NCI-H1417 (cell line): ENCODE measurements around the gene SPAG9.

Source experiments
- DNase-seq, 3 experiments: peaks; one replicate each; lab custom pipeline; 2025; lab: John Stamatoyannopoulos, UW

SPAG9 gene

DNA sequence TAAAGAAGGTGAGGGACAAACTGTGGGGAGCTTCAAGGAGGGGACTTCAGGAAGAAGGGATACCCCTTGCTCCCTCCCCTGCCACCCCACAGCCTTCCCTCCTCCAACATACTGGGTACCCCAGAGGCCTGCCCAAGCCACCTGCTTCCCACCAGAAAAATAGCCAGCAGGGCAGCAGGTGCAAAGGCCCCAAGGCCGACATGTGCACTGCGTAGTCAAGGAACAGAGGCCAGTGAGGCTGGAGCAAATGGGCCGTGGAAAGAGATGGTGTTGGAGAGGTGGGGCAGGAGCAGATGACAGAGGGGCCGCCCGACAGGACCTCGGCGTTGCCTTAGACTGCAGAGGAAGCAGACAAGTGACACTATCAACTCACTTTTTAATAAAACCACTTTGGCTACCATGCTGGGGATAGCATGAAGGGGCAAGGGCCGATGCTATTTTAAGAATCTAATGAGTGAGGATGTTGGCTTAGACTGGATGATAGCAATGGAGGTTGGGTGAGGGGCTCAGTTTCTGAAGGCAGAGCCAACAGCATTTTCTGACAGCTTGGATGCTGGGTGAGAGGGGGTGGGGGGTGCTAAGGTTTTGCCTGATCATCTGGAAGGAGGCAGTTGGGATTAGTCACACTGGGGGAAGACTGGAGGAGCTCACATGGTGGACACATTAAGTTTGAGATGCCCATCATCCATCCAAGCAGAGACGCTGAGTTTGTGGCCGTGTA is 181.7 kb downstream of the SPAG9 start:
- DNase-seq = no peak

DNA sequence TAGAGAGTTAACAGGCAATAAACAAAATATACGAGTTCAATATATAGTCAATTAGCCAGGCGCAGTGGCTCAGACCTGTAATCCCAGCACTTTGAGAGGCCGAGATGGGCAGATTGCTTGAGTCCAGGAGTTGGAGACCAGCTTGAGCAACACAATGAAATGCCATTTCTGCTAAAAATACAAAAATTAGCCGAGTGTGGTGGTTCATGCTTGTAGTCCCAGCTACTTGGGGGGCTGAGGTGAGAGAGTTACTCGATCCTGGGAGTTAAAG is 184.7 kb downstream of the SPAG9 start:
- peak in 1 of 3 experiments; percentile 37 for DNase-seq

DNA sequence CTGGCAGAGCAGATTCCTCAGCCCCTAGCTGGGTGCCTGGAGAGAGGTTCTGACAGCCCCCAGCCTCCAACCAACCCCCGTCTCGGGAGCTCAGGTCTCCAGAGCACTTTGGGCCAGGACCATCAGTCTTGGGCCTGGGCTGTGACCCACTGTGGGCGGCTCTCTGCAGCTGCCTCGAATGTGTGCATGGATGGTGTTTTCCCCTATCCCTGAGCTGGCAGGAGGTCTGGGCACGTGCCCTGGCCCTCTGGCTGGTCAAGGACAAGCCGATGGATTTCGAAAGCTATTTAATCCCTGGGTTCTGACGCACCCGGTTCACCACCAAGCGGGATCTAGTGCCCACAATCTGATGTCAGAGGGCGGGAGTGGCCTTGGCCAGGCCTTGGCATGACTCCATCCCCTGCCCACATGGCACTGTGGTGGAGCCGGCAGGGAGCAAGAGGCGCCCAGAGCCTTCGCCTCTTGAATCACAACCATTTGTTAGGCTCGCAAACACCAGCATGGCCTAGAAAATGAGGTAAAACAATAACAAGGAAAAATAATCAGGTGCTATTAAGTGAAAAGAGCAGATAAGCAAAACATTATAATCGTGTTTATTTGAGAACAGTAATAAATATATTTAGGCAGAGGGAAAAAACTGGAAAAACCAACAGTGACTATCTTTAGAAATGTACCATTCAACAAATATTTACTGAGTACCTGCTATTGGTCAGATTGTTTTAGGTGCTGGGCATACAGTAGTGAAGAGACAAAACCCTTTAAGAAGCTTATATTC is 185.3 kb downstream of the SPAG9 start:
- peak in 2 of 3 experiments; percentile 16 to 54 for DNase-seq

DNA sequence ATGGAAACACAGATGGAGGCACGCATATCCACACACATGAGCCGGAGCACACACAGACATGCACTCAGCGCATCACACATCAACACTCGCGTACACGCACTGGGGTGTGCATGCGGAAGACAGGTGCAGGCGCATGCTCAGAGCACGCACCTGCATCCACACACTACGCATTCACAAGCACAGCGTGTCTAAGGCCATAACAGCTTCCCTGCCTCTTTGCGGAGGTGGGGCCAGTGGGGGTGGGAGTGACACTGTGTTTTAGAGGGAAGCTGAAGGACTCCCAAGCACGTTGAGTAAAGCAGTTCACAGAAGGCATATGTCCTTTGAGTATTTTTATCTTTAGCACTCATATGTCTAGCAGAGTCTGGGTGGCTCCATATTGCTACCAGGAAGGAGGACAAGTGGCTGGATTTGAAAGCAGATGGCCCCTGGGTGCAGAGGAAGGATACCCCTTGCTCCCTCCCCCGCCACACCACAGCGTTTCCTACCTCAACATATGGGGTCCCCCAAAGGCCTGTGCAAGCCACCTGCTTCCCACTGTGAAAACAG is 185.9 kb downstream of the SPAG9 start:
- DNase-seq = peak; percentile 45 to 75 (median 70)

DNA sequence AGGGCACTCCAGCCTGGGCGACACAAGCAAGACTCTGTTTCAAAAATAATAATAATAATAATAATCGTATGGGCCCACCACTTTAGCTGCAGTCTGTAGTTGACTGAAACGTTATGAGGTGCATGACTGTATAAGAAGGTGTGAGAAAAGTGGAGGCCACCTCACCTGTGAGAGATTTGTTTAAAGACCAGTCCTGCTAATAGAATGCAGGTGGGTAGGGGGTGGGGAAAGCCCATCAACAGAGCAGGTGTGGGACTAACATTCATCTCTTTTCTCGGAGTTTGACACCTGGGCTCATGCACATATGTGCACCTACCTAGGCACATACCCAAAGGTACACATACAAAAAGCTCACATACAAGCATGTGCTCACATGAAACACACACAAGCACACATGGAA is 186.5 kb downstream of the SPAG9 start:
- peak in 1 of 3 experiments; percentile 51 for DNase-seq

DNA sequence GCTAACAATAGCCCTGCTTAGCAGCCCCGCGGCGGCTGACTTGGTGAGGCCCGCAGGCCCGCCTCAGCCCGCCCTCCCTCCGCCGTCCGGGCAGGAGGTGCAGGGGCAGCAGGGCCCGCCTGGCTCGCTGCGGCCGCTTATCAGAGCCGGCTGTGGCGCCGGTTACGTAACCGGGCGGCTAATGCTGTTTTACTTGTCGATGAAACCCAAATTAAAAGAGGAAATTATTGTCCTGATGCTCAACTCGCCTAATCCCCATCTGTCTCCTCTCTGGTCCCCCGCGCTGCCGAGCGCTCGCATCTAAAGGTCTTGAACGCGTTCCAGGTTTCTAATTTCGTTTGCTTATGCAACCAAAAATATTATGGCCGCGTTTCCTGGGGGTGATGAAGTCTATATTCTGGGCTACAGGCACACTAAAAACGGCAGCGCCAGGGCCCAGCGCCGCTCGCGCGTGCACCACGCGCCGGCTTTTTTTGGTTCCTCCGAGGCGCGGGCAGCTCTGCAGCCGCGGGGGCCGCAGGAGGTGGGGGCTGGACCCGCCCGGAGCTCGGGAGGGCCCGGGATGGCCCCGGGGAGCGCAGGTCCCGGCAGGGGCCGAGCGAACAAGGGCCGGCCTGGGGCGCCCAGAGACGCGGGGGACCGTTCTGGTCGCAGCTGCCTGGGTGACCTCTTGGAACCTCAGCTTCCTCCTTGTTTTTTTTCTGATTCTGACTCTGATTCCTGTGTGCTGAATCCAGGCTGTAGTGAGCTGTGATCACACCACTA is 189.3 kb downstream of the SPAG9 start:
- peak; percentile 35 to 93 (median 87) for DNase-seq

DNA sequence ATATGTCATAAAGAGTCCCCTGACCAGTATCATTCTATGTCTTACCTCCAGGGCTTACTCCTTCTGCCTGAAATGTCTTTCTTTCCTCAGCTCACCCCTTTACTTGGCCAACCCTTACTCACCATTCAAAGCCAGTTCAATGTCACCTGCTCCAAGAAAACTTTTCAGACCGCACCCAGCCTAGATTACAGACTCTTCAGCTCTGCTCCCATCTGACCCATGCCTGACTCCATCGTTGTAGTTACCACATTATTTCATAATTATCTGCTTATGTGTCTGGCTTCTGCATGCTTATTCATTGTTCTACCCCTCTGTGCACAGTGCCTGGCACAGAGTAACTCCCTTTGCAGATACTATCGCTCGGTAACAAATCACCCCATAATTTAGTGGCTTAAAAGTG is 192.0 kb downstream of the SPAG9 start:
- no peak for DNase-seq

DNA sequence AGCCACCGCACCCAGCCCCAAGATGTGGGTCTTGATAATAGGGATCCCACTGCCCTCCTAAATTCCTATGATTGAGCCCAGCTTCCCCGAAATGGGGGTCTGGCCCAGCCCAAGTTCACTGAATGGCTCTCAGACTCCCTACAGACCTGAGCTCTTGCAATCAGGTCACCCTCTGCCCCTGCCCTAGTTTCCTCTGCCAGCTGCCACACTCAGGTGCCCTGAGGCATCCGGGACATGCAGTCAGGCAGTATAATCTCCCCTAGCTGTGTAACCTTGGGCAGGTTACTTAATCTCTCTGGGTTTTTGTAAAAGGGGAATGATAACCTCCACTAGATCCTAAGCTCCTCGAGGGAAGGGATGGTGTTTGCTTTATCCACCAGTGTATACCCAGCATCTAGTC is 193.4 kb downstream of the SPAG9 start:
- DNase-seq = no peak

DNA sequence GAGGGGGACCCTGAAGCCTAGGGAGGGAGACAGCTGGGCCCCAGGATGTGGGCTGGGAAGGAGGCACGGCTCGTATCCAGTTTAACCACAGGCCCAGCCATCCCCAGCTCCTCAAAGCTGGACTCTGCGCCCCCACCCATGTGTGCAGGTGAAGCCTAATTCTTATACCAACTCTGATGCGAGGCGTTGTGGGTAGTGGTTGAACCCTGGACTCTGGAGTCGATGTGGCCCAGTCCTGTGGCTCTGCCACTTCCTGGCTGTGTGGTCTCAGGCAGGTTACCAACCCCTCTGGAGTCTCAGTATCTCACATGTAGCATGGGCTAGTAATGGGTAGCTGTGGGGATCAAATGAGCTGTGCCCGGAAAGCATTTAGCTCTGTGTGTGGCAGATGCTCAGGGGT is 194.1 kb downstream of the SPAG9 start:
- DNase-seq = no peak

DNA sequence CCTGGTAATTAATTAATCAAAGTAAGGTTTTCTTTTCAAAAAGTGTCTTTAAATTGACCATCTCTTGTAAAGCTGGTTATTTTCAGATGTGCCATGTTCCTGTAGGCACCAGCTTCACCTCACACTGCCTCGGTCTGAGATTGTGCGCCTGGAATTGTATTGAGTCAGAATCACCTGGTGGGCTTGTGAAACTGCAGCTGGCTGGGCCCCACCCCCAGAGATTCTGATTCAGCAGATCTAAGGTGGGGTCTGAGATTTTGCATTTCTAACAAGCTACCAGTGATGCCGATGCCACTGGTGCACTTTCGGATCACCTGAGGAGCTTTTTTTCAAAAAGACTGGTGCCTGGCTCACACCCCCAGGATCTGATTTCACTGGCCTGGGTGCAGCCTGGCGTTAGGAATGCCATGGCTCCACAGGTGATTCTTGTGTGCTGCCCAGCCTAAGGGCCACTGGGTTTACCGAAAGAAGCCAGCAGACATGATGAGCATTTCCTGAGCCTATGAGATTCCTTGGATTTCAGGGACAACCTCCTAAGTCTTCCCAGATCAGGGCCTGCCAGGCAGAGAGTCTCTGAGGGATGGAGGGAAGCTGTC is 195.3 kb downstream of the SPAG9 start:
- no peak for DNase-seq

DNA sequence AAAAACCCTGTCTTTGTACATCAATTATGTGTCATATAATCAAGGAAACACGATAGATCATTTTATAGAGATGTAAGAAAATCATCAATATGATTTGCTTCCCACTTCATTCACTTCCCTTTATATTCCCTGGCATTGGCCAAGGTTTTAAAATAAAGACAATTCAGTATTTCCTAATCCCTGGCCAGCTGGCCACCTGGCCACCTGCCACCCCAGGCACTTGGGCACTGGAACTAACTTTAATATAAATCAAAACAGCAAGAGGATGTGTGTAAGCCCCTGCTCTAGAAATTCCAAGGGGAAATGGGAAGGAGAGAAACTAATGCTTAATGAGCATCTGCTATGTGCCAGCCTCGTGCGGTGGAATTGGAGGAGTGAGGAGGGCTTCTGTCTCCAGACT is 195.9 kb downstream of the SPAG9 start:
- DNase-seq = no peak

DNA sequence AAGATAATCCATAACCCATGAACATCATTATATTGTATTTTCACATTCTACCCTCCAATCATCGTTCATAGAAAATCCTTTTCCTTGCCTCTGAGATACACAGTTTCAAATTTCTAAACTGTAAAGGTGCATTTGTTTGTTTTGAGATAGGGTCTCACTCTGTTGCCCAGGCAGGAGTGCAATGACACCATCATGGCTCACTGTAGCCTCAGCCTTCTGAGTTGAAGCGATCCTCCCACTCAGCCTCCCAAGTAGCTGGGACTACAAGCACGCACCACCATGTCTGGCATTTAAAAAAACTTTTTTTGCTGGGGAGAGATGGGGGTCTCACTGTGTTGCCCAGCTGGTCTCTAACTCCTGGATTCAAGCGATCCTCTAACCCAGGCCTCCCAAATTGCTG is 196.4 kb downstream of the SPAG9 start:
- DNase-seq = no peak

DNA sequence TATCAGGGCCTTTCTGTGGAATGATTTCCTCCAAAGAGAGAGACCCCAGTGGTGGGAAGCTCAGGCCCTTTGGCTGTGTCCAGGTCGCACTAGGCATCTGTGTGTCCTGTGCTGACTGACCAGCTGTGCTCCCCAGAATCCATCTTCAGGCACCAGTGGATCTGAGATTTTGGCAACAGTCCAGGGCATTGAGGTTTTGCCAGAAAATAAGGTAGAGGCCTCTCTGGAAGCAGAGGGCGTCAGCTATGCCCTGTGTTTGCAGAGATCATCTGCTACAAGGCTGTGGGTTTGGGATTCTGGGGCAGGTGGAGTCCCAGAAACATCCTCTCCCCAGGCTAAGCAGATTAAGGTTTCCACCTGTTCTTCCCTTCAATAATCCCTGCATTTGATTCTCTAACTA is 197.1 kb downstream of the SPAG9 start:
- DNase-seq = peak in 2 of 3 experiments; percentile 42 to 57

DNA sequence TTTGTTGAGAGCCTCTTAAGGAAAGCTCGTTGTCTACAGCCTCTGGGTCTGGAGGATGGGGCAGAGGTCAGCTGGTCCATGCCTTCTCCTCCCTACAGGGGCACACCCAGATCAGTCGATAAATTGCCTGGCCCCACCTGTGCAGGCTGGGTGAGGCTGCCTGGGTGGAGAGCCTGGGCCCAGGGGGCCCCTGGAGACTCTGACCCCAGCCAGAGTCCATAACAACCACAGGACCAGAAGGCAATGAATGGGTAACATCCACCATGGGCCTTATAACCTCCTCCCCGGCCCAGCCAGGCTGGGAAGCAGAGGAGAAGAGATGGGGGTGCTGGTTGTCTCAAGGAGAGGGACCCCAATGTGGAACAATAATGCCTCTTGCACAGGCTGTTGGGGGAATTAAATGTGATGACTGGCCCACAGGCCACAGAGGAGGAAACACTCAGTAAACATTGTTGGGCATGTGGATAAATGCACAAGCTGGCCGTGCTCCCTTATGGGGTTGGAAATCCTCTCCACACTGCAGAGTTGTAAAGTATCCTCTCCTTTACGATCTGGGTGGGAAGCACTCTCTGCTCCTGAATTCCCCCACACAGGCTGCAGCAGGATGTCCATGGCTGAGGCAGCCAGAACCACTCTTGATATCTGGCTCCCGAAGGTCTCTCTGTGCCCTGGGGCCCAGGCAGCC is 197.8 kb downstream of the SPAG9 start:
- DNase-seq = no peak

DNA sequence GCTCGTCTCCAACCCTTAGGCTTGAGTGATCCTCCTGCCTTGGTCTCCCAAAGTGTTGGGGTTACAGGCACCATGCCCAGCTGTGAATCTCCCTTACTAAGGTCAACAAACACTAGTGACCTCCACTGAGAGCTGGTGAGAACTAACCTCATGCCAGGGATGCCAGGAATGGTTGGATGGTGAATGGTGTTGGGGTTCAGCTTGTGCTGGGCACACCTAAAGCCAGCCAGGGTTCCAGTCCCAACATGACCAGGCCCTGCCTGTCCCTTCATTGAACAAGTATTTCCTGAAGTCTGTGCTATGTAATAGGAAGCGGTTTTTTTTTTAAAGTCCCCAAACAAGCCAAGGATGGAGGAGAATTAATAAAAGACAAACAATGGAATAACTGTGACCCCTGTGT is 198.6 kb downstream of the SPAG9 start:
- DNase-seq = no peak

DNA sequence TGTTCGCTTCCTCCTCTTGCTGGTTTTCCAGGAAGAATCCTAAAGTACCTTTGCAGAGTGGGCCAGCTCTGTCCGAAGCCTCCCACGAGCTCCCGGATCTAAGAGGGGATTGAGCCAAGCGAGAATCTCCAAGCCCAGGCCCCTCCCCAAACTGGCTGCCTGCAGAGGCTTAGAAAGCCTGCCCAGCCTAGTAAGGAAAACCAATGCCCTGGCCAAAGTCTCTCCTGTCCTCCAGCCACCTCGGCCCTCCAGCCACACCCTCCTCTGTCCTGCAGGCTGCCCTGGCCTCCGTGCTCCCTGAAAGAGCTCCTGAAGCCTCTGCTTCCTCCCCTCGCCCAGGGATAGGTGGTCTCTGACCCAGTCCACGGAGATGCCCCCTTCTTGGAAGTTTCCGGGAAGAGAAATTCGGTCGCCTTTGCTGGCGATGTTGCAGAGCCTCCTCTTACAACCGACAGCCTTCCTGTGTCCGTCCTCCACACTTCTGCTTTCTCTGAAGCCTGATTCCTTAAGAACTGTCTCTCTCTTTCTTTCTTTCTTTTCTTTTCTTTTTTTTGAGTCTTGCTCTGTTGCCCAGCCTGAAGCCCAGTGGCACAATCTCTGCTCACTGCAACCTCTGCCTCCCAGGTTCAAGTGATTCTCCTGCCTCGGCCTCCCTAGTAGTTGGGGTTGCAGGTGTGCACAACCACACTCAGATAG is 199.6 kb downstream of the SPAG9 start:
- DNase-seq = no peak

DNA sequence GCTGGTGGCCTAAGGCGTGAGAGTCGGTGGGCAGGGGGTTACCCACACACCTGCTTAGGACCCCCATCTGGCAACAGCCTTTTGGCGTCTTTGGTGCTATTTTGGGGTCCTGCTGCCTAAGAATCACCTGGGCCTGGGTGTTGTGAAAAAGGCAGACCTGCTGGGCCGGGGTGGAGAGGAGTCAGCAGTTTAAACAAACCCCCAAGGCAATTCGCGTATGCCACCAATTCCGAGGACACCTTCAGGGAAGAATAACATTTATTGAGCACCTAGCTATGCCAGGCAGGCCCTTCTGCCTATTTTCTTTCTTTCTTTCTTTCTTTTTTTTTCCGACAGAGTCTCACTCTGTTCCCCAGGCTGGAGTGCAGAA is 200.6 kb downstream of the SPAG9 start:
- DNase-seq = peak in 1 of 3 experiments; percentile 95

DNA sequence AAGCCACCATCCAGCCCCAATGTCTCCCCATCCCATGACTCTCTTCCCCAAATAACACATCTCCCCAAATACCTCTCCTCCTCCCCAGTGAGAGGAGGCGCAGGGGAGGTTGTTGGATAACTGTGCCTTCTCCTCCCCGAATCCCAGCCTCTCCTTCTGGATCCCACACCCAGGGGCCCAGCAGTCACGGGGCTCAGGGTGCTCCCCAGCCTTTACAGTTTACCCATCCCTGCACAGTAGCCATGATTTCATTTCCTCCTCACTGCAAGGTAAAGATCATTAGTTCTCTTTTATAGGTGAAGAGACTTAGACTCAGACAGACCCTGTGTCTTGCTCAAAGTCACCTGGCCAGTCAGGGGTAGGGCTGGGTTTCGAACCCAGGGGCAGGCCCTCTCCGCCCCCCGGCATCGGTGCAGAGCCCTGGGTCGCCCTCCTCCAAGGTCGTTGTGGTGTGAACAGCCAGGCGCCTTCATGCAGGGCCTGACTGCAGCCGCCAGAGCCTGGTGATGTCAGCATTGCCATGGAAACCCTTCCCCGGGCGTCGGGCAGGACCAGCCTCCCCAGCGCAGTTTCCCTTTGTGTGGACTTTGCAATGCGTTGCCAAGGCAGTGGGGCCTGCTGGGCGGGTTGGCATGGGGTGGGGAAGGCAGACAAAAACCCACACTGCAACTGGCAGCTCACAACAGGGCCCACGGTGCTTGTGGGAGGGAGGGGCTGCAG is 201.2 kb downstream of the SPAG9 start:
- DNase-seq = peak; percentile 86 to 99 (median 97)

DNA sequence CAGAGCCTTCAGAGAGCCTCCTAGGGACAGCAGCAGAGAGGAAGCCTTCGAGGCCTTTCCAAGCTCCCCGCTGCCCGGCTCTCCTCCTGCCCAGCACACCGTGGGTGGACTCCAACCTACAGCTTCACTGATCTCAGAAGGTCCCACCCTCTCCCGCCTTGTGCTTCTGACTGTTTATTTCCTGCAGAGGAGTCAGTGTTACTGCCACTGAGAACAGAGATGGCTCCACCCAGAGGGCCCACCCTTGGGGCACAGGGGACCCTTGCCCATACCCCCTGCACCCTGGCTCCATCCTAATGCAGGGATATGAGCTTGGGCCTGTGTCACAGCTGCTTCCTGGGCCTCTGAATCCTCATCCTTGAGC is 201.8 kb downstream of the SPAG9 start:
- peak in 1 of 3 experiments; percentile 50 for DNase-seq
